Left renal cortex interstitium (tissue), 4 donors: ENCODE measurements around the gene RHBDL1. TPM values are rescaled to one million over a fixed set of nuclear protein-coding genes. Genes with fewer than 3 reads are reported as not detected.

ENCODE experiments used
- DNase-seq, 4 donors: peaks; one replicate each; pipeline ENCODE4 v3.0.0-alpha.2; 2013; ENCODE audit warnings: low read depth in 4 of 4, low spot score in 2 of 4, missing footprints in 1 of 4
- polyA plus RNA-seq, 4 donors: library from polyadenylated mRNA; unstranded; fragments of 120-200 nt; gene quantifications; one replicate each; pipeline ENCODE4 v1.2.1, GENCODE V29; 2013; ENCODE audit not compliant: insufficient read length in 4 of 4

Gene RHBDL1
- polyA plus RNA-seq, 4 donors = 1.1 to 3.4 (median 1.7) TPM

- DNase-seq = no peak
Observed at GRCh38 chr16:716768-717325, 41.4 kb downstream of the RHBDL1 start.

GRCh38 chr16:717450-718245 is 42.2 kb downstream of the RHBDL1 start:
- DNase-seq = no peak

- DNase-seq = no peak
Observed at GRCh38 chr16:718389-718788, 42.9 kb downstream of the RHBDL1 start.

GRCh38 chr16:718922-719321 is 43.5 kb downstream of the RHBDL1 start:
- no peak for DNase-seq

- DNase-seq = no peak
Observed at GRCh38 chr16:719815-720446, 44.5 kb downstream of the RHBDL1 start.

- no peak for DNase-seq
Observed at GRCh38 chr16:720447-720989, 45.0 kb downstream of the RHBDL1 start.

- no peak for DNase-seq
Observed at GRCh38 chr16:720990-721764, 45.7 kb downstream of the RHBDL1 start, which contains the start of gene ANTKMT. Gene ANTKMT, plus strand, starts transcription at chr16:721146. Its CDS starts 129 bp downstream, at chr16:721275.

- DNase-seq = no peak
Observed at GRCh38 chr16:721765-722540, 46.5 kb downstream of the RHBDL1 start.

- DNase-seq = no peak
Observed at GRCh38 chr16:722835-723633, 47.6 kb downstream of the RHBDL1 start.

- DNase-seq = no peak
Observed at GRCh38 chr16:723695-724094, 48.2 kb downstream of the RHBDL1 start.

GRCh38 chr16:724188-725040 is 48.9 kb downstream of the RHBDL1 start:
- DNase-seq = no peak

- no peak for DNase-seq
Observed at GRCh38 chr16:725041-725376, 49.5 kb downstream of the RHBDL1 start.

GRCh38 chr16:725463-726187 is 50.2 kb downstream of the RHBDL1 start:
- DNase-seq = no peak

GRCh38 chr16:726188-726437 is 50.6 kb downstream of the RHBDL1 start:
- no peak for DNase-seq

- DNase-seq = no peak
Observed at GRCh38 chr16:726438-727290, 51.2 kb downstream of the RHBDL1 start, which contains the start of the genes CCDC78 and HAGHL. Gene CCDC78, minus strand, starts transcription at chr16:726443. Its CDS starts 76 bp downstream, at chr16:726367. Gene HAGHL, plus strand, starts transcription at chr16:727106. Its CDS starts 404 bp downstream, at chr16:727510.

- DNase-seq = no peak
Observed at GRCh38 chr16:727291-727977, 52.0 kb downstream of the RHBDL1 start.
